Measurements from ENCODE around the gene CPNE8.

CPNE8 gene

GRCh38 chr12:38708466-38708865 is 196.9 kb downstream of the CPNE8 start:
- no peak for TF ChIP-seq CTCF (IDR thresholded peaks at IDR 0.05; ENCODE audit: low read depth, low read length)
- H3K4me3 ChIP-seq (ENCODE audit: low read depth, low read length) = no peak overlapping the region

DNA sequence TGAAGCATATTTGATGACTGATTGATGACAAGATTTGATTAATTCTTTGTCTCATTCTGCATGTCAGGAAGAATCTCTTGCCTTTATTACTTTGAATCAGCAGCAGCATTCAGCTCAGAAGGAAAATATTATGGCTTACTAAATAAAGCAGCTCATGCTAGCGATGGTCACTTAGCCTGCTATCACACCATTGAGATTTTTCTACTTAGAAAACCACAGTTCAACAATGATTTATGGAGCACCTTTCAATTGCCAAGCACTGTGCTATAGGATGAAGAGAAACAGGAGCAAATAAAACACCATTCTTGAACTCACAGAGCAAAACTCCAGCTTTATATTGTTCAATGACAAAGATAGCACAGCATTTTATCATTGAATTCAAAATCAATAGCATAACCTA is 197.7 kb downstream of the CPNE8 start:
- TF ChIP-seq CTCF (IDR thresholded peaks at IDR 0.05; ENCODE audit: low read depth, low read length) = no peak
- H3K4me3 ChIP-seq (ENCODE audit: low read depth, low read length) = no peak overlapping the region

DNA sequence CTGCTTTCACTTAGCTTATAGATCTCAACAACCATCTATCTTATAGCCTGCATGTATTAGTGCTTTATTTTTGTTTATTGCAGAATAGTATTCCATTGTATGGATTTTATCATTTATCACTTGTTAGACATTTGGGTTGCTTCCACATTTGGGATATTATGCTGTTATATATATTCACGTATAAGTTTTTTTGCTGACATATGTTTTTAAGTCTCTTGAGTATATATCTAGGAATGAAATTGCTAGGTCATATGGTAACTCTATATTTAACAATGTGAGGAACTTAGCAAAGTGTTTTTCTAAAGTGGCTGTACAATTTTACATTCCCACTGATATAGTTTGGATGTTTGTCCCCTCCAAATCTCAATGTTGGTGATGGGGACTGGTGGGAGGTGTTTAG is 208.1 kb downstream of the CPNE8 start:
- no peak overlapping the region for H3K4me3 ChIP-seq (ENCODE audit: low read depth, low read length)
- no peak for TF ChIP-seq CTCF (IDR thresholded peaks at IDR 0.05; ENCODE audit: low read depth, low read length)

- no peak for TF ChIP-seq CTCF (IDR thresholded peaks at IDR 0.05; ENCODE audit: low read depth, low read length)
- H3K4me3 ChIP-seq (ENCODE audit: low read depth, low read length) = no peak overlapping the region
Observed at GRCh38 chr12:38695057-38695456, 210.3 kb downstream of the CPNE8 start.

DNA sequence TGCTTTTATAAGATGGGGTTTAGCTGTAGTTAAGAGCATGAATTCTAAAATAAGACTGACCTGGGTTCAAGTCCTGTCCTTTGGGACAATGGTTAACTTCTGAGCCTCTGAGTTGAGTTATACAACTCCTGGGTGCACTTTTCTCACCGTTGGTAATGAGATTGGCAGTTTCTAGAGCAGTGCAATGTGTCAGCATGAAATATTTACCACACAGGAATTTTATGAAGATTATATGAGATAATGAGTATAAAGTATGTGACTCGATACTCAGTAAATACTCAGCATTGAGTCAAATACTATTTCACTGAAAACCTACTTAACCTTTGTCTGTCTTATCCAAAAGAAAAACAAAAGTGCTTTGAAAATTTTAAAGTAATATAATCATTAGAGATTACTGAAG is 214.2 kb downstream of the CPNE8 start:
- TF ChIP-seq CTCF (IDR thresholded peaks at IDR 0.05; ENCODE audit: low read depth, low read length) = no peak
- no peak overlapping the region for H3K4me3 ChIP-seq (ENCODE audit: low read depth, low read length)

- no peak for TF ChIP-seq CTCF (IDR thresholded peaks at IDR 0.05; ENCODE audit: low read depth, low read length)
Observed at GRCh38 chr12:38690646-38691045, 214.7 kb downstream of the CPNE8 start.

DNA sequence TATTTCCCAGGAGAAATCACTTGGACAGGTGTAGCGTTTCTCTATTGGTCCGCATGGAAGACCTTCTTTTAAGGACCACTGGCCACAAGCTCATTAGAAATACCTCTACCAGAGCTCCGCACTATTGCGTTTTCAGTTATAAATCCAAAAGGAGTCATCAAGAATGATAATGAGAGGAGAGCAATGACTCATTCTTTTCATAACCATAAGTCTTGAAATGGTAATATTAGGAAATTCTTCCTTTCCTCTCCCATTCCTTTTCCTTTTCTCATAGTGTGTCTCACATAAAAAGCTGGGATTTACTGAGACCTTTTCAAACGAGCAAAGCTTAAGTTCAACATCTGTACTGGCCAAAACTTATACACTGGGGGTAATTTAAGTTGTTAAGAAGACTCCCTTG is 215.7 kb downstream of the CPNE8 start:
- H3K4me3 ChIP-seq (ENCODE audit: low read depth, low read length) = no peak overlapping the region
- no peak for TF ChIP-seq CTCF (IDR thresholded peaks at IDR 0.05; ENCODE audit: low read depth, low read length)

More at GRCh38 chr12:38690646-38691045, 214.7 kb downstream of the CPNE8 start:
- H3K4me3 ChIP-seq (ENCODE audit: low read depth, low read length) = no peak overlapping the region
